Measurements from ENCODE around the gene TSPEAR. TPM values are rescaled to one million over a fixed set of nuclear protein-coding genes. Genes with fewer than 3 reads are reported as not detected.
"Not testable (repeated sequence)": the region's sequence is repeated elsewhere in the genome, so short reads cannot be mapped to it uniquely, and the experiment has no call there.

Gene TSPEAR
- total and polyA plus RNA-seq, 2 donors (not counting 1 experiment from before 2014, with no cell fraction given) = not detected

GRCh38 chr21:44630440-44630839 lies 80.9 kb downstream of the TSPEAR start:
- H3K36me3 ChIP-seq (ENCODE audit: control insufficient read depth, insufficient read depth, low read length) = no peaks in the 10 kb centered on the region
- H3K4me2 ChIP-seq (ENCODE audit: extremely low read depth, insufficient read depth, low read length) = no peak overlapping the region
- no peak overlapping the region for H2AFZ ChIP-seq (ENCODE audit: low read length)
- H3K27ac ChIP-seq (ENCODE audit: insufficient read depth, low read length) = no peak overlapping the region
- no peaks in the 10 kb centered on the region for H4K20me1 ChIP-seq (ENCODE audit: control insufficient read depth, extremely low read depth, insufficient read depth, low read length)
- no peaks in the 10 kb centered on the region for H3K27me3 ChIP-seq (ENCODE audit: control insufficient read depth, insufficient read depth, low read length)
- H3K4me1 ChIP-seq (ENCODE audit: control insufficient read depth, extremely low read depth, insufficient read depth, low read length) = no peaks in the 10 kb centered on the region
- DNase-seq (ENCODE audit: low read depth in 2 of 2) = no peak
- H3K9me3 ChIP-seq (ENCODE audit: control insufficient read depth, insufficient read depth, low read depth, low read length) = no peaks in the 10 kb centered on the region
- TF ChIP-seq, protein P1, sequence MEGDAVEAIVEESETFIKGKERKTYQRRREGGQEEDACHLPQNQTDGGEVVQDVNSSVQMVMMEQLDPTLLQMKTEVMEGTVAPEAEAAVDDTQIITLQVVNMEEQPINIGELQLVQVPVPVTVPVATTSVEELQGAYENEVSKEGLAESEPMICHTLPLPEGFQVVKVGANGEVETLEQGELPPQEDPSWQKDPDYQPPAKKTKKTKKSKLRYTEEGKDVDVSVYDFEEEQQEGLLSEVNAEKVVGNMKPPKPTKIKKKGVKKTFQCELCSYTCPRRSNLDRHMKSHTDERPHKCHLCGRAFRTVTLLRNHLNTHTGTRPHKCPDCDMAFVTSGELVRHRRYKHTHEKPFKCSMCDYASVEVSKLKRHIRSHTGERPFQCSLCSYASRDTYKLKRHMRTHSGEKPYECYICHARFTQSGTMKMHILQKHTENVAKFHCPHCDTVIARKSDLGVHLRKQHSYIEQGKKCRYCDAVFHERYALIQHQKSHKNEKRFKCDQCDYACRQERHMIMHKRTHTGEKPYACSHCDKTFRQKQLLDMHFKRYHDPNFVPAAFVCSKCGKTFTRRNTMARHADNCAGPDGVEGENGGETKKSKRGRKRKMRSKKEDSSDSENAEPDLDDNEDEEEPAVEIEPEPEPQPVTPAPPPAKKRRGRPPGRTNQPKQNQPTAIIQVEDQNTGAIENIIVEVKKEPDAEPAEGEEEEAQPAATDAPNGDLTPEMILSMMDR (conservative IDR thresholded peaks at IDR 0.05 in 1 of 2, IDR thresholded peaks at IDR 0.05 in 1 of 2; ENCODE audit: low read depth in 1 of 2, low read length in 2 of 2) = no peak
- TF ChIP-seq EZH2 (IDR thresholded peaks at IDR 0.05; ENCODE audit: low read length, missing control alignments) = no peak
- H3K9ac ChIP-seq (ENCODE audit: insufficient read depth, low read length) = no peak overlapping the region
- H3K79me2 ChIP-seq (ENCODE audit: control insufficient read depth, insufficient read depth, low read length) = no peaks in the 10 kb centered on the region
- no peak overlapping the region for H3K4me3 ChIP-seq (replicated peaks in 1 of 4; ENCODE audit: control extremely low read depth in 1 of 4, insufficient read depth in 1 of 4, low read depth in 3 of 4, low read length in 4 of 4)

DNA sequence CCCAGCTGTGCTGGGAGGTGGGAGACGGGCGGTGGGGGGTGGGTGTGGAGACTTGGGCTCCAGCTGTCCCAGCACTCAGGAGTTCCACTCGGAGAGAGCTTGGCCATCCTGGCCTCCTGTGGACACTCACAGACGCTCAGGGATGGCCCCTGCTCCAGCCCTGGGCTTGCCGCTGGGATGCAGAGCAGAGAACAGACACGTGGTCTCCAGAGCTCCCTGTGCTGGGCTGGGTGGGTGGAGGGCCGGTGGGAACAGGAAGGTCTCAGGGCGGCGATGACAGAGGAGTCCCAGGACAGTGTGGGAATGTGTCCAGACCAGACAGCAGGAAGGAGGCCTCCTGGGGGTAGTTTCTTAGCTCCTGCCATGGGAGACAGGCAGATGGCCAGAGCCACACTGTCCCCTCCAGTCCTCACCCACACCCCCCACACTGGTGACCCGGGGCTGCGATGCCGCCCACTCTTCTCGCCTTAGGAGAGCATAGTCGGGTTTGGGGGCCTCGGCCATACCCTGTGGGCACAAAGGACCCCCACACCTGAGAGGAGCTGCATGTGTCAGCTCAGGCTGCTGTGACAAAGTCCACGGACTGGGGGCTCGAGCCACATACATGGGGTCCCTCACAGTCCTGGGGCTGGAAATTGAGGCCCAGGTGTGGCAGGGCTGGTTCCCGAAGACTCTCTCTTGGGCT lies 82.5 kb downstream of the TSPEAR start:
- Histone ChIP-seq H4K20me1 (ENCODE audit: control insufficient read depth, extremely low read depth, insufficient read depth, low read length) (no peaks in the 10 kb centered on the region), H3K36me3 (ENCODE audit: control insufficient read depth, insufficient read depth, low read length) (no peaks in the 10 kb centered on the region), H3K9me3 (ENCODE audit: control insufficient read depth, insufficient read depth, low read depth, low read length) (no peaks in the 10 kb centered on the region), H3K4me2 (ENCODE audit: extremely low read depth, insufficient read depth, low read length) (no peak overlapping the region), H3K27me3 (ENCODE audit: control insufficient read depth, insufficient read depth, low read length) (no peaks in the 10 kb centered on the region), H3K9ac (ENCODE audit: insufficient read depth, low read length) (no peak overlapping the region), H3K27ac (ENCODE audit: insufficient read depth, low read length) (no peak overlapping the region), H2AFZ (ENCODE audit: low read length) (no peak overlapping the region), H3K79me2 (ENCODE audit: control insufficient read depth, insufficient read depth, low read length) (no peaks in the 10 kb centered on the region), H3K4me3 (replicated peaks in 1 of 4; ENCODE audit: control extremely low read depth in 1 of 4, insufficient read depth in 1 of 4, low read depth in 3 of 4, low read length in 4 of 4) (no peak overlapping the region), H3K4me1 (ENCODE audit: control insufficient read depth, extremely low read depth, insufficient read depth, low read length) (no peaks in the 10 kb centered on the region)
- no peak for TF ChIP-seq EZH2 (IDR thresholded peaks at IDR 0.05; ENCODE audit: low read length, missing control alignments)
- DNase-seq (ENCODE audit: low read depth in 2 of 2) = no peak

- H2AFZ ChIP-seq (ENCODE audit: low read length); H3K79me2 ChIP-seq (ENCODE audit: control insufficient read depth, insufficient read depth, low read length); H3K9ac ChIP-seq (ENCODE audit: insufficient read depth, low read length); H3K27me3 ChIP-seq (ENCODE audit: control insufficient read depth, insufficient read depth, low read length); DNase-seq (ENCODE audit: low read depth in 2 of 2); H4K20me1 ChIP-seq (ENCODE audit: control insufficient read depth, extremely low read depth, insufficient read depth, low read length); H3K27ac ChIP-seq (ENCODE audit: insufficient read depth, low read length); H3K9me3 ChIP-seq (ENCODE audit: control insufficient read depth, insufficient read depth, low read depth, low read length); H3K4me2 ChIP-seq (ENCODE audit: extremely low read depth, insufficient read depth, low read length); H3K4me3 ChIP-seq (replicated peaks in 1 of 4; ENCODE audit: control extremely low read depth in 1 of 4, insufficient read depth in 1 of 4, low read depth in 3 of 4, low read length in 4 of 4); H3K4me1 ChIP-seq (ENCODE audit: control insufficient read depth, extremely low read depth, insufficient read depth, low read length); H3K36me3 ChIP-seq (ENCODE audit: control insufficient read depth, insufficient read depth, low read length): not testable (repeated sequence)
These were observed 83.5 kb downstream of the TSPEAR start for GRCh38 chr21:44627831-44628233.

- not testable (repeated sequence) for H3K79me2 ChIP-seq (ENCODE audit: control insufficient read depth, insufficient read depth, low read length); H3K36me3 ChIP-seq (ENCODE audit: control insufficient read depth, insufficient read depth, low read length); H3K4me1 ChIP-seq (ENCODE audit: control insufficient read depth, extremely low read depth, insufficient read depth, low read length); H3K27ac ChIP-seq (ENCODE audit: insufficient read depth, low read length); H3K9ac ChIP-seq (ENCODE audit: insufficient read depth, low read length); H3K9me3 ChIP-seq (ENCODE audit: control insufficient read depth, insufficient read depth, low read depth, low read length); H3K27me3 ChIP-seq (ENCODE audit: control insufficient read depth, insufficient read depth, low read length); DNase-seq (ENCODE audit: low read depth in 2 of 2); H4K20me1 ChIP-seq (ENCODE audit: control insufficient read depth, extremely low read depth, insufficient read depth, low read length); H3K4me2 ChIP-seq (ENCODE audit: extremely low read depth, insufficient read depth, low read length); H2AFZ ChIP-seq (ENCODE audit: low read length); H3K4me3 ChIP-seq (replicated peaks in 1 of 4; ENCODE audit: control extremely low read depth in 1 of 4, insufficient read depth in 1 of 4, low read depth in 3 of 4, low read length in 4 of 4)
These were observed 84.1 kb downstream of the TSPEAR start for GRCh38 chr21:44627181-44627822.

Measured in fibroblast of lung (primary cell).